OCI-LY3 (cell line): ENCODE measurements around the gene TP63.

Experiments used
- EZH2phosphoT487 ChIP-seq: fragments of 200-600 bp; shearing (Covaris generic); IDR thresholded peaks from 2 replicates; pipeline ENCODE4 v1.6.1; 2018; ENCODE audit warnings: antibody characterized with exemption, mixed run types, low read depth
- TF ChIP-seq, protein P1 (sequence below): fragments of 200-600, 300-600 bp; sonication (generic); IDR thresholded peaks from 2 replicates; pipeline ENCODE4 v1.5.1; 2014; ENCODE audit warnings: antibody characterized with exemption, low read length, low read depth

DNA sequence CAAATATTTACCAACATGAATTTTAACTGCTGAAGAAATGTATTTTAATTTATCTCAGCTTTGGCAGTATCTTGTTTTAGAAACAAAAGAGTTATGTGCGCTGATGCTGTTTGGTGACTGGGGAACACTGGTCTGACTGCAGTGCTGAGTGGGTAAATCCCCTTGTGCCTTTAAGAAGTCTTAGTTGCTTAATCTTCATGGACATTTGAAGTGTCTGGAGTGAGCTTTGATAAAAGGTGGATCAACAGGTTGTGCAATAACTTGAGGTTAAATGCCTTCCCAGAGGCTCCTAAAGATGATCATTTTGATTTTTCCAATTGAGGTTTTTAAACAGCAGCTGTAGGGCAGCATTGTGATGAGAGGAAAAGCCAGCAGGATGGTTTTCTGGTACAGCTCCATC lies 68.7 kb downstream of the TP63 start:
- TF ChIP-seq, protein P1, sequence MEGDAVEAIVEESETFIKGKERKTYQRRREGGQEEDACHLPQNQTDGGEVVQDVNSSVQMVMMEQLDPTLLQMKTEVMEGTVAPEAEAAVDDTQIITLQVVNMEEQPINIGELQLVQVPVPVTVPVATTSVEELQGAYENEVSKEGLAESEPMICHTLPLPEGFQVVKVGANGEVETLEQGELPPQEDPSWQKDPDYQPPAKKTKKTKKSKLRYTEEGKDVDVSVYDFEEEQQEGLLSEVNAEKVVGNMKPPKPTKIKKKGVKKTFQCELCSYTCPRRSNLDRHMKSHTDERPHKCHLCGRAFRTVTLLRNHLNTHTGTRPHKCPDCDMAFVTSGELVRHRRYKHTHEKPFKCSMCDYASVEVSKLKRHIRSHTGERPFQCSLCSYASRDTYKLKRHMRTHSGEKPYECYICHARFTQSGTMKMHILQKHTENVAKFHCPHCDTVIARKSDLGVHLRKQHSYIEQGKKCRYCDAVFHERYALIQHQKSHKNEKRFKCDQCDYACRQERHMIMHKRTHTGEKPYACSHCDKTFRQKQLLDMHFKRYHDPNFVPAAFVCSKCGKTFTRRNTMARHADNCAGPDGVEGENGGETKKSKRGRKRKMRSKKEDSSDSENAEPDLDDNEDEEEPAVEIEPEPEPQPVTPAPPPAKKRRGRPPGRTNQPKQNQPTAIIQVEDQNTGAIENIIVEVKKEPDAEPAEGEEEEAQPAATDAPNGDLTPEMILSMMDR = no peak
- TF ChIP-seq EZH2phosphoT487 = no peak
